GM19351 (cell line): ENCODE results near the gene ANTXR1.
A peak's percentile ranks its signal among the peaks of the same experiment; 100 is the strongest.

Experiments used
- ATAC-seq: cut with Tn5 transposase; IDR thresholded peaks from one replicate; pipeline ENCODE4 v1.9.1; 2021; ENCODE audit warnings: mild to moderate bottlenecking, moderate library complexity; ENCODE audit not compliant: unreplicated experiment

ANTXR1 gene

DNA sequence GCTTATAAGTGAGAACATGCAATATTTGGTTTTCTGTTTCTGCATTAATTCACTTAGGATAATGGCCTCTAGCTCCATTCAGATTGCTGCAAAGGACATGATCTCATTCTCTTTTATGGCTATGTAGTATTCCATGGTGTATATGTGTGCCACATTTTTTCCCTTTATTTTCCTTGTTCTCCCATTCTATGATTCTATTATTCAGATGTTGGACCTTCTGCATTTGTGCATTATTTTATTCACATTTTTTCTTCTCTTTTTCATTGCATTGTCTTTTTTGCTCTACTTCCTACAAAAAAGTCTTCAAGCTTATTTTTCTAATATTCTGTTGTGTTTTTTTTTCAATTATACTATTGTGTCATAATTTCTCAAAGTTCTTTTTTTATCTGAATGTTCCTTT is 11.1 kb upstream of the ANTXR1 start:
- ATAC-seq = no peak

DNA sequence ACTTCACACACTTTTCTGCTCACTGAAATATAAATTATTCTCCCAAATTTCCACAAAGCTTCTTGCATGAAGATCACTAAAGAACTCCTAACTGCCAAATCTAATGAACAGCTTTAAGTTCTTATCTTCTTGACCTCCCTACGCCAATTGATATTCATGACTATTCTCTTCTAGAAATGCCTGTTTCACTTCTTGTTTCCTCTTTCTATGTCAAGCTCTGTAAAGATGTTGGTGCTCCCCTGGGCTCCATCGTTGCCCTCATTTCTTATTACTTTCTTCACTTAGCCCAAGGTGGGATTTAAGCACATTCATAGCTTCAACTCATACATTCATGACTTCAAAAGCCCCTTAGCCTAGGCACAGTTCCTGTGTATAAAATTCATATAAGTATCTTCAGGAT is 9.2 kb upstream of the ANTXR1 start:
- ATAC-seq = no peak

DNA sequence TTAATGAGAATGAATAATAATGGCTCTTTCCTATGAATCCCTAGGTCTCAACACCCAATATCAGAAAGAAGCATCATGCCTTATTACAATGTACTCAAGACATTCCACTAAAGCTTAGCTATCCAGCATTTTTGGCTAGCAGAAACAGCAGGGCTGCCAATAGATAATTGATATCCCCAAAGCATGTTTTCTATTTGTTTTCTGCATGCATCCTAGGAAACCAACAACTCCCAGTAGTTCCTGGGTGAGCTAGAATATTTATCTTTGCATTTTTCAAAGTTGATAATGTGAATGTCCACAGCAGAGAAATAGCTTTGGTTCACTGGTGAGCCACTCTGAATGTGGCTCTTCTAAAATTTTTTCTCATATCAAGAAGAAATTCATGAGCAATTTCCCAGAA is 5.8 kb upstream of the ANTXR1 start:
- ATAC-seq = no peak

DNA sequence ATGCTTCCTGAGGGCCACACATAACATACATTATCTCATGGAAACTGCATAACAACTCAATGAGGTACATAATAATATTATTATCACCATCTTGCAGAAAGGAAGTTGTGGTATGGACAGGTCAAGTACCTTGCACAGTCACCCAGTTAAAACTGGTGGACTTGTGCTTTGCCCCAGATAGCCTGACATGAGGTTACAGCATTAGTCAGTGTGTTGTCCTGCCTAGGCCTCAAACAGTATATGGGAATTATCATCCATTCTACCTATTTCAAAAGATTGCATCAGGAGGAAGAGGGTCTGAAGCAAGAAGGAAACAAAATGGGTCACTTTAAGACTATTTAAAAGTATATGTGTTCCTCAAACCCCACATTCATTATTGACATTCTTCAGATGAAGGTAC is 5.4 kb upstream of the ANTXR1 start:
- ATAC-seq = no peak

DNA sequence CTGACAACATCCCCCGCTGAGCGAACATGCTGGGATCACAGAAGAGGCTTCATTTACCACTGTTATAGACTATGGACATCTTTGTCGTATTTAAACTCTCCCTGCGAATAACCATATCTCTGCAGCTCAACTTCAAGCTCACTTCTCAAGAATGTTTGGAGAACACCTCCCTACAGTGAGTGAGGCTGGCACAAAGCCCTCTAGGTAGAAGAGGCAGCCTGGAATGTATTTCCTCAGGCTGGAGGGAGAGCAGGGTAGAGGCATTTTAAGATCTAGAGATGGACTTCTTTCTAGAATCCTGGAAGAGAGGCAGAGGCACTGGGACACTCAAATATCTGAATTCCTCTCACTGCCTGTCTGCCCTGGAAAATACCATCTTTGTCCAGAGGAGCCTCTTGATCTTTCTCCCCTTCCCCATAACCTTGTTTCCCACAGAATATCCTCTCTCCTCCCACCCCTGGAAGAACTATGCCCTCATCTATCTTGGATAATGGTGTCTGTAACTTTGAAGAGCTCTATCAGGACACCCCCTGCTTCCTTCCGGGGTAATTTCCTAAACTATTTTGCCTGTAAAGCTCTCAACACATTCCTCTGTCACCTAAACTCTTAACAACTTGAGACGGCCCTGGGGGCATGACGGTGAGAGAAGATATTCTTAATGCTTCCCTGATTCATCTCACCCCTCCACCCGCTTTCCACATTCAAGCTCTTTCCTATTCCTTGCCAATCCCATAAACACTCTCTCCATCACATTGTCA is 2.4 kb upstream of the ANTXR1 start:
- ATAC-seq = no peak

DNA sequence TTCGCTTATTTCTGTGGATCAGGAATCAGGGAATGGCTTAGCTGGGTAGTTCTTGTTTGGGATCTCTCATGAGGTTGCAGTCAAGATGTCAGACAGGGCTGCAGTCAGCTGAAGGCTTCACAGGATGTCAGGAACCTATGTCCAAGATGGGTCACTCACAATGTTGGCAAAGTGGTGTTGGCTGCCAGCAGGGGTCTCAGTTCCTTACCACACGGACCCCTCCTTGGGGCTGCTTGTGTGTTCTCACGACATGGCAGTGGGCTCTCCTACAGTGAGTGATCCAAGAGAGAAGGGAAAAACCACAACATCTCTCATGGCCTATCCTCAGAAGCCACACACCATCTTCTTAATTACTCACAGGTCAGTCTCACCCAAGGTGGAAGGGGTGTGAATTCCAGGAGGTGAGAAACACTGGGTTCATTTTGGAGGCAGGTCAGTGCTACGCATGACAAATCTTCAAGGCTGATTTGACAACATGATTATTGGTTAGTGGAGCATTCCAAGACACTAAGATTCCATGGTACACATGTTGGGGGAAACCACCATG is 1.3 kb upstream of the ANTXR1 start:
- no peak for ATAC-seq

DNA sequence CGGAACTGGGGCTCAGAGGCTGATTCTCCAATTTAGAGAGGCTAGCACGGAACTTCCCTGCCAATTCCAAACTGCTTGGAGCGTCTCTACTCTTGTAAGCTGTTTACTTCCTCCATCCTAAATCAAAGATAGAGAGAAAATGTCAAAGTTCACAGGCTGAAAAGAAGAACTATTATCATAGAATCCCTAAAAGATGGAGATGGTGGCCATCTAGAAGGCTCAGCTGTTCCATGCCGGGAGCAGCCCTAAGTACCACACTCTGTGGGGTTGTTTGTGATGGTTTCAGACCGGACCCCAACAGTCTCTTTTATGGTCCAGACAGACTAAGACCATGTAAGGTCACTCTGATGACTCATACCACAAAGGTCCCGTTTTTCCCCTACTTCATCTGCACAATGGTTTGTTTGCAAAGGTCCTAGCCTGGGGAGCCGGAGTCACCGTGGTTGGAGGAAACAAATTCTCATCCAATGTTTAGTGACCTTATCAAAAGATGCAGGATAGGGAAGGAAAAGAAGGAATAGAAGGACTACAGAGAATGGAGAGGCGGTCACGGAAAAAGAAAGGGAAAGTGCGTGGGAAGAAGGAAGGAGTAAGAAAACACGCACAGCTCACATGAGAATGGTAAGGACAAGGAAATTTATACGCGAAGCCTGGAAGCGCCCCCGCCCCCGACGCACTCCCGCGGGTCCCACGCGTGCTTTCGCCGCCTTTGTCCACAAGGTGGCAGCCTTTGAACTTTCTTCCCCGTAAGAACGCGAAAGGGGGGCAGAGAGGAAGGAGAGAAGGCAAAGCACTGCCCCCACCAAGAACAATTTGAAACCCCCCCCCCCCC is 453 bp upstream of the ANTXR1 start:
- no peak for ATAC-seq

DNA sequence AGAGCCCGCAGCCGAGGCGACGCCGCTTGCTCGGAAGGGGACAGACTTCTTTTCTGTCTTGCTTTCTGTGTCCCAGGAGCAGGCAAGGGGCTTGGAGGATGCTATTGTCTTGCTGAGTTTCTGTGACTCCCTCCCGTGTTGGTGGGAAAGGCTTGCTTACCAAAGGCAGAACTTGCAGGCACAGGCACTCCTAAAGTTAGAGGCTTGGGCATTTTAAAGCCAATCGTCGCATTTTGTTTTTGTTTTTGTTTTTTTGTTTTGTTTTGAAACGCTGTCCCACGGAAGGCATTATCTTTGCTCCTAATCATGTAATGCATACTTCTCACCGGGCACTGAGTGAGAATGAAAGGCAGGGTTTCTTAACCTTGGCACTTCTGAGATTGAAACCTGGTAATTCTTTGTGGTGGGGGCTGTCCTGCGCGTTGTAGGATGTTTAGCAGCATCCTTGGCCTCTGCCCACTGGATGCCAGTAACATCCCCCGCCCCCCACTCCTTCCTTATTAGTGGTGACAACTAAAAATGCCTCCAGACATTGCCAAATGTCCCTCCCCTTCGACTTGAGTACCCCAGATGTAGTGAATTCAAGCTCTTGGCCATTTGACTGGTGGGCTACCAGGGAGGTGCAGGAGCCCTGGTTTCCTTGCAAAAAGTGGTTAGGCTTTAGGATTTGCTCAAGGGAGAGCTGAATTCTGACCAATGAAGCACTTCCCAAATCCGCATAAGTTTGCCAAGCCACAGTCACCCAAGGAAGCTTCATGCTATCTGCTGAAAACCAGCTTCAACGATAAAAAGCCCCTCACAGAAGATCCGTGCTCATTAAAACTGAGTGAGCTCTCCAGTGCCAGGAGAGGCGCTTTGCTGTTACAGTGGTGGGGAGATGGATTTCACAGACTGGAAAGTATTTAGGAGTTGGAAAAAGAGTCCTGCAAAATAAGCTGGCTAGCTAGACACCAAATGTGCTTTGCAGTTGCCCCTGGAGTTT is 1.2 kb downstream of the ANTXR1 start:
- no peak for ATAC-seq

DNA sequence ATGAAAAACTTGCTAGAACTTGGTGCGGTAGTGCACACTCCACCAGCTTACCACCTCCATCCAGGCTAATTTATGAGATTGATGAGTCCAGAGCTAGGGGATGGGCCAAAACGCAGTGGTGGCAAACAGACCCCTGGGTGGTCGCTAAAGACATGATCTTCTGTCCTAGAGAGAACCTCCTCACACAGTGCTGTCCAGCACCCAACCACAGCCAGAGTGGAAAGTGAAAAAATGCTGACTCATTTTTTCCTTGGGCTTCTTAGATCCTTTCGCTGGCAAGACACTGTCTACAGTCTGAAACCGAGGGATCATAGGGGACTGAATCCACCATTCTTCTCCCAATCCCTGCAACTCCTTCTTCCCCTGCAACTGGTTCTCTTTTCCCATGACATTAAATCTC is 4.1 kb downstream of the ANTXR1 start:
- no peak for ATAC-seq

DNA sequence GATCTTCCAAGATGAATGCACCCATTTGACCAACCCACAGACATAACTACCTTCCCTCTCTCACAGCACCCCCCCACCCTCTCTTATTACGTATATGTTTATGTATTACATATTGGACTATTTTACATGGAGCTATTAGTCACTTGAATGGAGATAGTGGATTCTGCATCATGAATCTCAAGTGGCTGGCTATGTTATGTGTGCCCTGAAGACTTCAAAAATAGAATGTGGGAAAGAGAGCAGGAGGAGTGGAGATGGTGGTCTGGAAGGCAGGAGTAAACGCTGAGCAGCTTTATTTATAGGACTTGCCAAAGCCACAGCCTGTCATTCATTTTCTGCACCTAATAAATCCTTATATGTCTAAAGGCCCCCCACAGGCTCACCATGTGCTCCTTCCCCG is 4.9 kb downstream of the ANTXR1 start:
- ATAC-seq = no peak

DNA sequence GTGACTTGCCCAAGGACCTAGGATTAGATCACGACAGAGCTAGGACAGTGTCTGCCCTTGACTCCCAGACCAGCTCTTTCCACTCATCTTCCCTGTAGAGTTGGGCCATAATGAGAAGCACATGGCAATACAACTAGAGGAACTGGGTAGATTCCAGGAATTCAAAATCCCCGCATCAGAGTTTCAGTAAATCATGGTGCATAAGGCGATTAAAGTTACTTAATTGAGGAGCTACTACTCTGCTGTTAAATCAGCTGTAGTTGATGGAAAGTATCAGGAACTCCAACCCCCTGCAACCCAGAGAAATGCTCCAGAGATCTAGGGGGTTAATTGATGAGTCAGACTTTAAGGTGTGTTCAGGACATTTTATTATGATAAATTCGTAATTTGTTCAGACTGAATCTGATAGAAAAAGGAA is 5.7 kb downstream of the ANTXR1 start:
- ATAC-seq = no peak

DNA sequence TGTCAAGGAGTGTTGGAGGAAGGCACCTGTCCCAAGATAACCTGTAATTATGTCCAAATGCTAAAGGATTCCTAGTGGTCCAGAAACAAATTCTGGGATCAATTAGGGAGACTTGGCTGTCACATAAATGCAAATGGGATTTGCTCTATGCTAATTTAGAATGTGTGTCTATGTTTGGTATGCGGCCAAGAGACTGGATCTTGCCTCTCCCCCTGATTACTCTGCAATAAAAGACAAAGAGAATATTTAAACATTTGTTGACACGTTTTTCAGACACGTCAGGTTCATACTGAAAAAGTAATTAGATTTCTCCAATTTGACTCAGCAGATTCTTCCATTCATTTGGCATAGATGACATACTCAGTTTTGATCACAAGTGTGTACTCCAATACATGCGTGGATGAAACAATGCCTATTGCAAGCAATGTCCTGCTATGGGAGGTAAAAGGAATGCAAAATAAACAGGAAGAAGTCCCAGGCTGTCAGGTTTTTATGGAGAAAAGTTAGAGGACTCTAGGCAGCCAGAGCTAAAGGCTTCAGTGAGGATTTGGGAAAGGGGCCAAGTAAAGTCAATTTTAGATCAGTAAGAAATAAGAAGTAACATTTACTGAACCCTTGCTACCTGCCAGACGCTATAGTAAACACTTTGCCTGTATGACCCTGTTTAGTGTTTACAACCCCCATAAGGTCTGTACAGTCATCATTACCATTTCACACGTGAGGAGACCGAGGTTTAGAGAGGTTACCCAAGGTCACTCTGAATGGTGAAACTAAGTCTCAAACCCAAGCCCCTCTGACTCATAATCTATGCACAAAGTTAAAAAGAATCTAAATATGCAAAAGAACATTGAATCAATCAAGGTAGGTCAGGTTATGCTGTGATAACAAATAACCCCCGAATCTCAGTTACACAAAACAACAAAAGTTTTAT is 7.8 kb downstream of the ANTXR1 start:
- ATAC-seq = no peak

DNA sequence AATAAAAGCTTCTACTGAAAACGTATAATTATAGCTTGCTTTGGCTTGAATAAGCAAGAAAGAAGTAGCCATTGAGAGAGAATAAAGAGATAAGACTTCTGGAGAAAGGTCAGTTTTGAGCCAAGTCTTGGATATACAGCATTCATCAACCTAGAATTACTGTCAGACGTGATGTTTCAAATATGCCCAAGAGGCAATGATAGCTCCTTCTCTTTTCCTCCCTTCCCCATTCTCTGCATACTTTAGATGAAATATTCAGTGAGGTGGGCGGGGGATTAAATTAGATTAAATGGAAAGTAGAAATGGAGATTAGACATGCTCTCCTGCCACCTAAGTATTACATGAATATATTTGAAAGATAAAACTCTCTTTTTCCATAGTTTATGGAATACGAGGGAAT is 8.7 kb downstream of the ANTXR1 start:
- ATAC-seq = no peak

DNA sequence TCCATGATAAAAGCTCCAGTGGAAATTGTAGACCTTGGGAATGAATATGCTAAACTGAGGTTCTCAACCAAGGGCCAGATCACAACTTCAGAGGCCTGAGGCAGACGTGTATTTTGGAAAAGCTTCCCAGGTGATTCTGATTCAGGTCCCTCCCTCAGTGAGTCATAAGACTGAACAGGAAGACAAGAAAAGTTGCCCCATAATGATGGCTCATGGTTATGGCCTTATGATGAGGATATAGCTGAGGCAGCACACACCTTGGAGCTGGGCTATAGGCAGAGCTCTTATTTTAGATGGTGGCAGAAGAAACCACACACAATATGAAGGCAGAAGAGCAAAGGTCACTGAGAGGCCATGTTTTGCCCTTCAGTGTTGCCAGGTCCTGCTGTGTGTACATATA is 9.6 kb downstream of the ANTXR1 start:
- ATAC-seq = no peak

DNA sequence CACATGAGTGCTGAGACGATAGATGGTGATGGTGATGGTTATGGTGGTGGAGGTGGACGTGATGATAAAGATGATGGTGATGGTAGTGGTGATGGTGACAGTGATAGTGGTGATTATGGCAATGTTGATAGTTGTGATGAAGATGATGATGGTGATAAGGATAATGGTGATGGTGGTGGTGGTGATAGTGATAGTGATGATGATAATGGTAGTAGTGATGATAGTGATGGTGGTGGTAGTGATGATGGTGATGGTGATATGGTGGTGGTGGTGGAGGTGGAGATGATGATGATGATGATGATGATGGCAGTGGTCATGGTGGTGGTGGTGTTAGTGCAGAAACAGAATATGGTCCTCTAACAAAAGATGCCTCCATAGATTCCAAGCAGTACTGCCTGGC is 10.3 kb downstream of the ANTXR1 start:
- no peak for ATAC-seq

DNA sequence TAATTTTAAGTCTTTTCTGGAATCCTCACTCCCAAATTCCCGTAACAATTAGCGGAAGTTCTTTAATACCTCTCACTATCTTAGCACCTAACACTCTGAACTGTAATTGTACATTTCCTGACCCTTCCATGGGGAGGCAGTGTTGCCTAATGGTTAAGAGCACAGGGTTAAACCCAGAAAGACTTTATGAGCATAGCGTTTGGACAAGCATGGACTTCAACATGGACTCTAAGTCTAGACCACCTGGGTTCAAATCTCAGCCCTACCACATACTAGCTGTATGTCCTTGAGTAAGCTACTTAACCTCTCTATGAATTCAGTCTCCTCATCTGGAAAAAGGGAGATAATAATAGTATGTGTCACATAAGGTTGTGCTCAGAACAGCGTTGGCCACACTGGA is 13.0 kb downstream of the ANTXR1 start:
- peak; percentile 59 for ATAC-seq

DNA sequence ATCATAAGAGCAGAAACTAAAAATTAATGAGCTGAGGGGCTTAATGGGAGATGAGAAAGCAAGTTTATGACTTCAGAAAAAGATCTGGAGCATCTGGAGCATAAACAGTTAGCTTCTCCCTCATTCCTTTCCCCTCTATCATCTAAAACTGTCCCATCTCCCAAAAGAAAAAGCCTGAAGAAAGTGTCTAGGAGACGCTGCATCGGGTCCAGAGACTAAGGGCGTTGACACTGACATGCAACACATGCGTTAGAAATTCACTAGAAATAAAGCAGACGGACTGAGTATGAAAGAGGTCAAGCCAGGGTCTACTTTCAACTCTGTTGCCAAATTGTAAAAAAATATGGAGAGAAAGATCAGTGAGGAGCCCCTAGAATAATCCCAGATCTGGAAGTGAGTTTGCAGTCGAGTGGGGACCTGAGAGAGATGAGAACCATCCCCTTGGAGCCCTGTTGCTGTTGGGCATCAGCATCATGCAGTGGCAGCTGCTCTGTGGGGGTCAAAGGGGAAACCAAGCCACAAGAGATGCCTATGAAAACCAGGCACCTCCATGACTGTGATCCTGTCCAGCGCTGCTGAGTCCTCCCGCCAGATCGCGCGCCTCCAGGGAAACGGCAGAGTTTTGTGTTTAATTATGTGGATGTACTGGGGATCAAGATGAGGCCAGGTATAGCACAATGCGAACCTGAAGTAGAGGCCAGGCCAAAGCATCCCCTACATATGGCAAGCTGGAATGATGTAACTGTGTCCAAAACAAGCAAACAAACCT is 13.9 kb downstream of the ANTXR1 start:
- no peak for ATAC-seq

DNA sequence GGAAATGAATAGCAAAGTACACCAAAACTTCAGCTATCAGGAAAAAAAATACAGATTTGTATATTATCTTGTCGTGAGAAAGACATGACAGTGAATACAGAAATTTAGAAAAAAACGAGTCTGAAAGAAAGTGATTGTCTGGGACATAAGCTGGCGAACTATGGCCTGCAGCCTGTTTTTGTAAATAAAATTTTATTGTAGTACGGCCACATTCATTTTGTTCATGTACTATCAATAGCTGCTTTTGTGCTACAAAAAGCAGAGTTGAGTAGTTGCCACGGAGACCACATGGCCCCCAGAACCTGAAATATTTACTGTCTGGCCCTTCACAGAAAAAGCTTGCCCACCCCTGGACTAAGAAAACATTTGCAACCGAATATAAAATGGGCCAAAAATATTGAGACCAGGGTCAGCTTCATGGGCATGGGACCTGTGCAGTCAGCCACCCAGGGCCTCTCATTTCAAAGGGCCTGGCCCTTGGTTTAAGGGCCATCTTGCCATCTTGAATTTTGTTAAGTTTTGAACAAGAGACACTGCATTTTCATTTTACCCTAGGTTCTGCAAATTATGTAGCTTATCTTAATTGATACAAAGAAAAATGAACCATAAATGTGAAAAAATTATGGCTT is 17.9 kb downstream of the ANTXR1 start:
- ATAC-seq = no peak

DNA sequence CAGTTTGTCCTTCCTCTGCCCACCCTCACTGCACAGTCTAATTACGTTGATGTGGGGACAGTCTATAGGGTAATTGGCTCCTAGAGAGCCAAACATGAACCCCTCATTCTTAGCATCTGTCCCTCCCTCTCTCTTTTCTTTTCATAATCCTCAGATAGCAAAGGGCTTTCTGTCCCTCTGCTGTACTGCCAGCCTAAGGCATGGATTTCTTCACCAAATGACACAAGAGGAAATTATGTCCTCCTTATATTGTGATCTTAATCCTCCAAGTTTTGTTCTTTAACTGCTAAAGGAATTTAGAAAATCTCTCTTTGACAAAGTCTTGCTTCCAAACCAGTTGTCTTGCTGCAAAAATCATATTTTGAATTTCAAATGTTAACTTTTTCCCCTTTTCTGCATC is 18.5 kb downstream of the ANTXR1 start:
- no peak for ATAC-seq
